Stimulated activated CD8-positive, alpha-beta memory T cell treated with anti-CD3 and anti-CD28 coated beads, Interleukin-2, amount 100 ng/mL, for 1 hour (primary cell): Measurements from ENCODE around the gene RAPGEF2.
"Not testable (repeated sequence)": the region's sequence is repeated elsewhere in the genome, so short reads cannot be mapped to it uniquely, and the experiment has no call there.

ENCODE experiments used
- DNase-seq, 2 donors: peaks; one replicate each; pipeline ENCODE4 v3.0.0-alpha.2; 2020; ENCODE audit warnings: low read depth in 2 of 2

The RAPGEF2 gene

GRCh38 chr4:159102622-159103383 is at the start of gene RAPGEF2:
RAPGEF2 (plus strand) TSS chr4:159103079; CDS start chr4:159104163, 1,084 bp downstream.
- DNase-seq, result peak; percentile 65 to 78

GRCh38 chr4:159055833-159056232 is 47.0 kb upstream of the RAPGEF2 start:
- DNase-seq, result no peak

- DNase-seq, result no peak
Observed at GRCh38 chr4:159060161-159060560, 42.7 kb upstream of the RAPGEF2 start.

GRCh38 chr4:159062381-159062780 is 40.5 kb upstream of the RAPGEF2 start:
- DNase-seq, result no peak

GRCh38 chr4:159065513-159066240 is 37.2 kb upstream of the RAPGEF2 start:
- DNase-seq, result no peak

- not testable (repeated sequence) for DNase-seq
Observed at GRCh38 chr4:159068139-159068538, 34.7 kb upstream of the RAPGEF2 start.

GRCh38 chr4:159069922-159070321 is 33.0 kb upstream of the RAPGEF2 start:
- DNase-seq, result no peak

GRCh38 chr4:159070742-159071141 is 32.1 kb upstream of the RAPGEF2 start:
- no peak for DNase-seq

GRCh38 chr4:159071178-159071968 is 31.5 kb upstream of the RAPGEF2 start:
- DNase-seq, result no peak

GRCh38 chr4:159071969-159072765 is 30.7 kb upstream of the RAPGEF2 start:
- DNase-seq, result no peak

- no peak for DNase-seq
Observed at GRCh38 chr4:159075531-159075932, 27.3 kb upstream of the RAPGEF2 start.

GRCh38 chr4:159077018-159077417 is 25.9 kb upstream of the RAPGEF2 start:
- not testable (repeated sequence) for DNase-seq

GRCh38 chr4:159077702-159078495 is 25.0 kb upstream of the RAPGEF2 start:
- no peak for DNase-seq

- no peak for DNase-seq
Observed at GRCh38 chr4:159079074-159079473, 23.8 kb upstream of the RAPGEF2 start.

GRCh38 chr4:159086606-159087005 is 16.3 kb upstream of the RAPGEF2 start:
- no peak for DNase-seq

GRCh38 chr4:159090255-159090654 is 12.6 kb upstream of the RAPGEF2 start:
- DNase-seq, result no peak

GRCh38 chr4:159094156-159094555 is 8.7 kb upstream of the RAPGEF2 start:
- not testable (repeated sequence) for DNase-seq

- DNase-seq, result no peak
Observed at GRCh38 chr4:159096434-159096833, 6.4 kb upstream of the RAPGEF2 start.

GRCh38 chr4:159097144-159097543 is 5.7 kb upstream of the RAPGEF2 start:
- DNase-seq, result no peak

- no peak for DNase-seq
Observed at GRCh38 chr4:159097785-159098184, 5.1 kb upstream of the RAPGEF2 start.
